Measurements from ENCODE around the gene BATF.

The BATF gene

DNA sequence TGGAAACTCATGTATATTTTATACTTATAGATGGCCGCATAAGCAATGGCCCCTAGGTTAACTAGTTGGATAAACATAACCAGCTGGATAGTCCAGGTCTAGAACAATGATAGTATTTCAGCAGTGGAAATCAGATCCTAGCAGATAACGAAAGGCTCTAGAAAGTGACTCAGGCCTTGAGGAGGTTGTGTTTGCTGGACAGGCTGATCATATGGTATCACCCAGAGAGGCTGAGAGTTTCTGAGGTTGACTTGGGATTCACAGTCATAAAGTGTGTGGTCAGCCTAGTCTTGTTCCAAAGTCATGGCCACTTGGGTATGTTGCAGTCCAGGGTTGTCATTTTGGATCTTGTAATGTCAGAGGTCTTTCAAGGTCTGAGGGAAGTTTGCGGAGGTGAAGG, 73.0 kb downstream of the BATF start:
- no peak for DNase-seq (ENCODE audit: low read depth in 2 of 2)

Measured in stimulated activated CD4-positive, alpha-beta T cell treated with anti-CD3 and anti-CD28 coated beads, Interleukin-15, amount 100 ng/mL, for 48 hours (primary cell).